GM15510 (cell line): ENCODE data around the gene ITGAL.

ENCODE experiments used
- POLR2A ChIP-seq: IDR thresholded peaks from 3 replicates; pipeline ENCODE4 v1.6.1; 2011; ENCODE audit warnings: borderline replicate concordance; ENCODE audit not compliant: insufficient read length; ENCODE audit errors: extremely low read depth

The ITGAL gene

DNA sequence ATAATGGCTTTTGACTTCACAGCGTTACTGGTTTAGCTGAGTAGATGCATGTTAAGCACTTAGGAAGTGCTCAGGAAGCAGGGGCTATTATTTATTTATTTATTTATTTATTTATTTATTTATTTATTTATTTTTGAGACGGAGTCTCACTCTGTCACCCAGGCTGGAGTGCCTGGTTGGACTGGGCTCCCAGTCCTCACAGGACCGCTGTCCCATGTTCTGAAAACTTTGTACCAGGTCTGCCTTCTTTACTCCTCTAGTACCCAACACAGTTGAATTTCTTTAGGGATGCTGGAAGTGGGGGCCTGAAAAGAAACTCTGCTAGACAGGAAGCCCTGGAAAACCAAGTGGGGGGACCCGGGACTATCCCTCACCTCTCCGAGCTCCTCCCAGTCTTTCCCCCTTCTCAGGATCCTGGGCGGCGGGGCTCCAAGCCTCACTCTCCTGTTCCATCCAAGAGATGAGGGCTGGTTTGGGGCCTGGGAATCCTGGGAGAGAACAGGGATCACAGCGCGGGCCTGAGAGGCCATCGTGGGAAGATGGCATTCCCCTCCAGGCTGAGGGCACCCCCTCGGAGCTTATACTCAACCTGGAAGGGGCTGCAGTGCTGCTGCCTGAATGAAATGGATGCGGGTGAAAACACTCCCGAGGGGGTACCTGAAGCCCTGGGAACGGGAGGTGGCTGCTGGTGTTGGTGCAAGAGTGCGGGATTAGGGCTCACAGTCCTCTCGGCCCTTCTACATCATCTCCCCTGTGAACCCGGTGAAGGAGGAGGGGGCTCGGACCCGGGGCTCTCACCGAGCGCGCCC lies 98.3 kb downstream of the ITGAL start:
- no peak for TF ChIP-seq POLR2A

DNA sequence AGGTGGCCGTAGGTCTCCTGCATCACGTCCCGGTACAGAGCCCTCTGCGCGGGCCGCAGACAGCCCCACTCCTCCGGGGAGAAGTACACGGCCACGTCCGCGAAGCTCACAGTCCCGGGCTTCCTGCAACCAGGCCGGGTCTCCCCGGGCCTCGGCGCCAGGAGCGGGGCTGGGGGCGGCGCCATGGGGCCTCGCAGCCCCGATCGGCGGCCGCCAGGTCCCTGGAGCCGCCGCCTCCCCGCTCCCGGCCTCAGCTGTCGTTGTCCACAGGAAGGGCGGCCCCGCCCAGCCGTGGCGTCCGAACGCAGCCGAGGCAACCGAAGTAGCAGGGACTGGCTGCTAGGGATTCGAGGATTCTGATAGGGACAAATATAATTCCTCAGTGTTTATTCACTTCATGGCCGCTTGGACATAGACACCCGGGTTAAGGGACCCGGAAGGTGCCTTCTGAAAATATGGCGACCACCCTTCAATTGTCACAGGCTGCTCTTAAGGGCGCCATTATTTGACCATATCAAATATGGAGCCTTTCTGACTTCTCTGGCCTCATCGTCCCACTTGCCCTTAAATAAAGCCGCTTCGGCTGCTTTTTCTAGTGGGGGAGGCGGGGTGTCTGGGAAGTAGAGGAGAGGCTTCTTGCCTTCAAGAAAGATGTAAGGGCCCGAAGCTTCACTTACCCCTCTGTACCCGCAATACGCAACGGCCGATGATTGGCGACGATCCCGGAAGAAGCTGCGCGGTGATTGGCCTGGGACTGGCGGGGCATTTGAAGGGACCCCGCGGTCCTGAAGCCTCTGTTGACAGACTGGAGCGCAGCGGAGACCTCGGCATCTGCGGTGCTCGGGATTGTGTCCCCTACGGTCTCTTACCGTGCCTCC lies 99.1 kb downstream of the ITGAL start, which contains the start of gene ZNF688:
Gene ZNF688 (minus strand): TSS at position 270 of the 878 bp plus-strand sequence. CDS start 85 bp downstream, at position 185.
- peak; percentile 58 for TF ChIP-seq POLR2A
